Measurements from ENCODE around the gene N4BP3. TPM values are rescaled to one million over a fixed set of nuclear protein-coding genes. Genes with fewer than 3 reads are reported as not detected.
"Not testable (repeated sequence)": the region's sequence is repeated elsewhere in the genome, so short reads cannot be mapped to it uniquely, and the experiment has no call there.

Gene N4BP3
- total and polyA plus RNA-seq, 2 experiments from 2014 or later, result 9.8 to 58.2 TPM

DNA sequence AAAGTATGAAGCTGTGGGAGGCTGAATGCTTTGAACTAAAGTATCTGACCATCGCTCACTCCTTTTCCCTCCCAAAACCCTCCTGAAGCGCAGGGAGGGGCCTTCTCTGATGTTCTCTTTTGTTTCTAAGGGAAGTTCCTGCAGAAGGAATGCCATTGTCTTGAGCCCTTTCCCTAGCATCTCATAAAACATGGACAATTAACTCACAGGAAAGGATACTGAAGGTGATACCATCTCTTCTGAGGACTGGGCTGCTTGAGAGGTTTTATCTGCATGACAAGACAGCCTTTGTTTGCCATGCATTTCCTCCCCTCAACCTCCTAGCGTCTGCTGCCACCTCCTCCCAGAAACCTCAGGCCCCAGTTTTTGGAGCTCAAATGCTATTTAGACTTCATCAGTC, 13.2 kb downstream of the N4BP3 start (continued):
- TF ChIP-seq, protein P1, sequence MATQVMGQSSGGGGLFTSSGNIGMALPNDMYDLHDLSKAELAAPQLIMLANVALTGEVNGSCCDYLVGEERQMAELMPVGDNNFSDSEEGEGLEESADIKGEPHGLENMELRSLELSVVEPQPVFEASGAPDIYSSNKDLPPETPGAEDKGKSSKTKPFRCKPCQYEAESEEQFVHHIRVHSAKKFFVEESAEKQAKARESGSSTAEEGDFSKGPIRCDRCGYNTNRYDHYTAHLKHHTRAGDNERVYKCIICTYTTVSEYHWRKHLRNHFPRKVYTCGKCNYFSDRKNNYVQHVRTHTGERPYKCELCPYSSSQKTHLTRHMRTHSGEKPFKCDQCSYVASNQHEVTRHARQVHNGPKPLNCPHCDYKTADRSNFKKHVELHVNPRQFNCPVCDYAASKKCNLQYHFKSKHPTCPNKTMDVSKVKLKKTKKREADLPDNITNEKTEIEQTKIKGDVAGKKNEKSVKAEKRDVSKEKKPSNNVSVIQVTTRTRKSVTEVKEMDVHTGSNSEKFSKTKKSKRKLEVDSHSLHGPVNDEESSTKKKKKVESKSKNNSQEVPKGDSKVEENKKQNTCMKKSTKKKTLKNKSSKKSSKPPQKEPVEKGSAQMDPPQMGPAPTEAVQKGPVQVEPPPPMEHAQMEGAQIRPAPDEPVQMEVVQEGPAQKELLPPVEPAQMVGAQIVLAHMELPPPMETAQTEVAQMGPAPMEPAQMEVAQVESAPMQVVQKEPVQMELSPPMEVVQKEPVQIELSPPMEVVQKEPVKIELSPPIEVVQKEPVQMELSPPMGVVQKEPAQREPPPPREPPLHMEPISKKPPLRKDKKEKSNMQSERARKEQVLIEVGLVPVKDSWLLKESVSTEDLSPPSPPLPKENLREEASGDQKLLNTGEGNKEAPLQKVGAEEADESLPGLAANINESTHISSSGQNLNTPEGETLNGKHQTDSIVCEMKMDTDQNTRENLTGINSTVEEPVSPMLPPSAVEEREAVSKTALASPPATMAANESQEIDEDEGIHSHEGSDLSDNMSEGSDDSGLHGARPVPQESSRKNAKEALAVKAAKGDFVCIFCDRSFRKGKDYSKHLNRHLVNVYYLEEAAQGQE (IDR thresholded peaks at IDR 0.05; ENCODE audit: unreplicated experiment), result no peak
- TF ChIP-seq NANOG (IDR thresholded peaks at IDR 0.05; ENCODE audit: borderline replicate concordance) (peak; percentile 95), POLR2AphosphoS5 (IDR thresholded peaks at IDR 0.05; ENCODE audit: low read depth) (peak; percentile 55), ZNF331 (CRISPR knock-in tag; IDR thresholded peaks at IDR 0.05; ENCODE audit: low read depth) (no peak), EZH2phosphoT487 (IDR thresholded peaks at IDR 0.05; ENCODE audit: unreplicated experiment) (no peak), JUNB (IDR thresholded peaks at IDR 0.05; ENCODE audit: unreplicated experiment) (no peak), EZH2 (IDR thresholded peaks at IDR 0.05; ENCODE audit: low read depth, unreplicated experiment) (no peak), STAT1 (IDR thresholded peaks at IDR 0.05; ENCODE audit: unreplicated experiment) (no peak), CREB1 (CRISPR knock-in tag; IDR thresholded peaks at IDR 0.05; ENCODE audit: low read depth) (peak; percentile 62; the same call in 1 of the 2 replicates)
- TF ChIP-seq, protein P2, sequence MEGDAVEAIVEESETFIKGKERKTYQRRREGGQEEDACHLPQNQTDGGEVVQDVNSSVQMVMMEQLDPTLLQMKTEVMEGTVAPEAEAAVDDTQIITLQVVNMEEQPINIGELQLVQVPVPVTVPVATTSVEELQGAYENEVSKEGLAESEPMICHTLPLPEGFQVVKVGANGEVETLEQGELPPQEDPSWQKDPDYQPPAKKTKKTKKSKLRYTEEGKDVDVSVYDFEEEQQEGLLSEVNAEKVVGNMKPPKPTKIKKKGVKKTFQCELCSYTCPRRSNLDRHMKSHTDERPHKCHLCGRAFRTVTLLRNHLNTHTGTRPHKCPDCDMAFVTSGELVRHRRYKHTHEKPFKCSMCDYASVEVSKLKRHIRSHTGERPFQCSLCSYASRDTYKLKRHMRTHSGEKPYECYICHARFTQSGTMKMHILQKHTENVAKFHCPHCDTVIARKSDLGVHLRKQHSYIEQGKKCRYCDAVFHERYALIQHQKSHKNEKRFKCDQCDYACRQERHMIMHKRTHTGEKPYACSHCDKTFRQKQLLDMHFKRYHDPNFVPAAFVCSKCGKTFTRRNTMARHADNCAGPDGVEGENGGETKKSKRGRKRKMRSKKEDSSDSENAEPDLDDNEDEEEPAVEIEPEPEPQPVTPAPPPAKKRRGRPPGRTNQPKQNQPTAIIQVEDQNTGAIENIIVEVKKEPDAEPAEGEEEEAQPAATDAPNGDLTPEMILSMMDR (conservative IDR thresholded peaks at IDR 0.05; ENCODE audit: low read depth in 2 of 2), result 0 out of 4 replicates have a peak, but pooled peaks of 1 of the 2 experiments have one; percentile 6

DNA sequence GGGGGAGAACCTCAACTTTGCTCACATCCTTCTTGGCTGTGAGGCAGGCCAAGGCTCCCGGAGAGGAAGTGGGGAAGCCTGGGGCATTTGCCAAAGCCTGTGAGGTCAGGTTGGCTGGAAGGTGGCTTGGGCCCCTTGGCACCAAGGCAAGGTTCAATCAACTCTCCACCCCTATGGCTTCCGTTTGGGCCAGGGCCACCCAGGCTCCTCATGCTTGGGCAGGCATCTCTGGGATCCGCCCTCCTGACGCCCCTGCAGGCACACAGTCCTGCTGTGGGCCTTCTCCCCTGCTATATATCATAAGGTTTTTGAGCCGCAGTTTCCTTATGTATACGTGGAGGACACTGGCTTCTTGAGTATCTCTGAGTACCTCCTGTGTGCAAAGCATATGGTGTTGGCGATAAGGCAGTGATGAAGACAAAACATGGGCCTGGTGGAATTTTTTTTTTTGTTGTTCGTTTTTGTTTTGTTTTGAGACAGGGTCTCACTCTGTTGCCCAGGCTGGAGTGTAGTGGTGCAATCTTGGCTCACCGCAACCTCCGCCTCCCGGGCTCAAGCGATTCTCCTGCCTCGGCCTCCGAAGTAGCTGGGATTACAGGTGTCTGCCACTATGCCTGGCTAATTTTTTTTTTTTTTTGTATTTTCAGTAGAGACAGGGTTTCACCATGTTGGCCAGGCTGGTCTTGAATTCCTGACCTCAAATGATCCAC, 14.1 kb downstream of the N4BP3 start:
- Mint-ChIP-seq H3K4me1 (peaks cover 70% of the 10 kb centered on the region), H3K27me3 (ENCODE audit: insufficient read depth, low read depth, poor library complexity) (peaks cover 25% of the 10 kb centered on the region), H3K27ac (peak overlapping the region; percentile 97), H3K4me3 (peak overlapping the region; percentile 15; the same call in 1 of the 3 replicates), H3K36me3 (ENCODE audit: low read depth) (peaks cover 44% of the 10 kb centered on the region)
- H3K9me2 ChIP-seq (ENCODE audit: insufficient read depth); H3K27me3 ChIP-seq (ENCODE audit: insufficient read depth); H2AFZ ChIP-seq; H3K36me3 ChIP-seq (ENCODE audit: insufficient read depth); H4K20me1 ChIP-seq (replicated peaks; ENCODE audit: insufficient read depth); H3K4me3 ChIP-seq; H3K9me3 Mint-ChIP-seq: not testable (repeated sequence)
- H3K27ac ChIP-seq (ENCODE audit: low read depth), result peak overlapping the region; percentile 95
- peak overlapping the region; percentile 34 for H3K4me2 ChIP-seq
- DNase-seq (ENCODE audit: low spot score) (peak; percentile 50), ATAC-seq (peak; percentile 2; the same call in 2 of the 3 replicates)
- H3K4me1 ChIP-seq (ENCODE audit: insufficient read depth), result peaks cover 49% of the 10 kb centered on the region
- TF ChIP-seq, protein P3, sequence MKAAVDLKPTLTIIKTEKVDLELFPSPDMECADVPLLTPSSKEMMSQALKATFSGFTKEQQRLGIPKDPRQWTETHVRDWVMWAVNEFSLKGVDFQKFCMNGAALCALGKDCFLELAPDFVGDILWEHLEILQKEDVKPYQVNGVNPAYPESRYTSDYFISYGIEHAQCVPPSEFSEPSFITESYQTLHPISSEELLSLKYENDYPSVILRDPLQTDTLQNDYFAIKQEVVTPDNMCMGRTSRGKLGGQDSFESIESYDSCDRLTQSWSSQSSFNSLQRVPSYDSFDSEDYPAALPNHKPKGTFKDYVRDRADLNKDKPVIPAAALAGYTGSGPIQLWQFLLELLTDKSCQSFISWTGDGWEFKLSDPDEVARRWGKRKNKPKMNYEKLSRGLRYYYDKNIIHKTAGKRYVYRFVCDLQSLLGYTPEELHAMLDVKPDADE (IDR thresholded peaks at IDR 0.05), result 0 out of 2 replicates have a peak, but pooled peaks have one; percentile 35
- peaks cover 15% of the 10 kb centered on the region for H3K79me2 ChIP-seq (replicated peaks; ENCODE audit: insufficient read depth)
- peaks cover 27% of the 10 kb centered on the region for H3F3A ChIP-seq (replicated peaks; ENCODE audit: low read depth)
